Stimulated activated CD4-positive, alpha-beta T cell treated with anti-CD3 and anti-CD28 coated beads, TNF-alpha, amount 100 ng/mL, for 1 hour (primary cell): ENCODE measurements around the gene GNG4.
A peak's percentile ranks its signal among the peaks of the same experiment; 100 is the strongest.
"Not testable (repeated sequence)": the region's sequence is repeated elsewhere in the genome, so short reads cannot be mapped to it uniquely, and the experiment has no call there.

Experiments
- DNase-seq, 3 donors: peaks; one replicate each; pipeline ENCODE4 v3.0.0-alpha.2; 2020; ENCODE audit warnings: low read depth in 3 of 3, low spot score in 1 of 3

Gene GNG4

DNA sequence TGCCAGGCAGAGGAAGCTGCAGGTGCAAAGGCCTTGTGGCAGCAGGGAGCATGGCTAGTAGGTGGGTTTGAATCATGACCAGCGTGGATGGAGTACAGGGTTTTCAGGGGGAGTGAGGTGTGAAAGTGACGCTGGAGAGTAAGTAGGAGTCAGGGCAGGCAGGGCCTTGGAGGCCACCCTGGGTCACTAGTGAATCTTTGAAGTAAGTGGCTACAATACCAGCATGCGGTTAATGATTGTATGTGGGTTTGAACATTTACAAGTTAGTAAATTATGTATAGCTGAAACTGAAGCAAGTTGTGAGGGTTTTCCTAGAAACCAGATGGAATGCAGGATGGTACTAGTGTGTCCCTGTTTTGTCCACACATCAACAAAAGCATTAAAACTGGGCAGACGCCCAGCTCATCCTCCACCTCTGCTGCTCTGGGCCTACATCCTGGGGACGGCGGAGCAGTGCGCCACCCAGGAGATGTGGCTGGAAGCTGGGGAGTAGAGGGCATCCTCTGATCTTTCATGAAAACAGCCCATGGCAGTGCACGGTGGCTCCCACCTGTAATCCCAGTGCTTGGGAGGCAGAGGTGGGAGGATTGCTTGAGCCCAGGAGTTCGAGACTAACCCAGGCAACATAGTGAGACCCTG, 104.2 kb downstream of the GNG4 start:
- no peak for DNase-seq

DNA sequence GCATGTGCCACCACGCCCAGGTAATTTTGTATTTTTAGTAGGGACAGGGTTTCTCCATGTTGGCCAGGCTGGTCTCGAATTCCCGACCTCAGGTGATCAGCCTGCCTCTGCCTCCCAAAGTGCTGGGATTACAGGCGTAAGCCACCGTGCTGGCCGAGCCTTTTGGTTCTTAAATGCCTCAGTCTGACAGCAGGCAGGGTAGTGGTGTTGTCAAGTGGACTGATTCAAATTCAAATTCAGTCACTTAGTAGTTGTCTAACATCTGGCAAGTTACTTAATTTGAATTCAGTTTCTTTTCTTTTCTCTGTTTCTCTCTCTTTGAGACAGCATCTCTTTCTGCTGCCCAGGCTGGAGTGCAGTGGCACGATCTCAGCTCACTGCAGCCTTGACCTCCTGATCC, 106.7 kb downstream of the GNG4 start:
- not testable (repeated sequence) for DNase-seq

- no peak for DNase-seq
These were observed 116.0 kb downstream of the GNG4 start for GRCh38 chr1:235533476-235534168.

DNA sequence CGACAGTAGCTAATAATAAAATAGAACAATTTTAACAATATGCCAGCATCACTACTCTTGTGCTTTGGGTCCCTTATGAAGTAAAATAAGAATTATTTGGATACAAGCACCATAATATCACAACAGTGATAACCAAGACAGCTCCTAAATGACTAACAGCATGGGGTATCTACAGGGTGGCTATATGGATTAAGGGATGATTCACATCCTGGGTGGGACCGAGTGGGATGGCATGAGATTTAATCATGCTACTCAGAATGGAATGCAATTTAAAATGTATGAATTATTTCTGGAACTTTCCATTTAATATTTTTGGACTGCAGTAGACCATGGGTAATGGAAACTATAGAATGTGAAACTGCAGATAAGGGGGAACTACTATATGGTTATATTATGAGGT, 117.2 kb downstream of the GNG4 start:
- no peak for DNase-seq

DNA sequence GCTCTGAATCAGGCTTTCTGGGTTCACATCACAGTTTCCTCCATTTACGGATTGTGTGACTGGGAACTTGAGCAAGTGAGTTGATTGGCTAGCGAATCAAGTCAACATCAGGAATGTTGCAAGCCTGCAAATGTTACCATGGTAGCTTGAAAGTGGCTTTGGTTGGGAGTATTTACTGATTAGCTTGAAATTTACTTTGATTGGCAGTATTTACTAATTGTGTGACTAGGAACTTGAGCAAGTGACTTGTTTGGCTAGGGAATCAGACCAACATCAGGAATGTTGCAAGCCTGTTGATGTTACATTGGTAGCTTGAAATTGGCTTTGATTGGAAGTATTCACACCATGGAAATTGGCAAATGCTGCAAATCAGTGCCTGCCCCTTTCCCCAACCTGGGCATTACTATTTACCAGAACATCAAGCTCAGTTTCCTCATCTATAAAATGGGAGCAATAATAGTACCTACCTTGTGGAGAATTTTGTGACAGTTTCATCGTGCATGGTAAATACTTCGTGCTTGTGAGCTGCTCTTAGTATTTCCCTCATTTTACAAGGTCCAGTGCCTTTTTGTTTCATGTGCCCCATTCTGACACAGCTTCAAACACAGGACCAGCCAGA, 122.3 kb downstream of the GNG4 start:
- no peak for DNase-seq

DNA sequence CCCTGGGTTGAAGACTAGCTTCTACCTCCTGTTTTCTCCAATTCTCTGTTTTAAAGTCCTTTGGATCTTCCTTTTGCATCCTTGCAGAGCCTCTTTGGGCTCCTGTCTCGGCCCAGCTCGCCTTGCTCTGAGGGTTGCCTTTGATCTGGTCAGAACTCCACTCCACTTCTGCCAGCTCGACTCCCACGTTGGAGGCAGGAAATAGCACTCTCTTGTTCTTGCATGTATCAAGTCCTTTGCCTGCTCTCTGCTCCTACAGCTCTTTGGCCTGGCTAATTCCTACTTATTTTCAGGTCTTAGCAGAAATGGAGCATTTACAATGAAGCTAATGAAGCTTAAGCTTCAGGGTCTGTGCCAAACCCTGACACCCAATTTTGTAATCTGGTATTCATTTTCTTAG, 124.3 kb downstream of the GNG4 start:
- DNase-seq = no peak

DNA sequence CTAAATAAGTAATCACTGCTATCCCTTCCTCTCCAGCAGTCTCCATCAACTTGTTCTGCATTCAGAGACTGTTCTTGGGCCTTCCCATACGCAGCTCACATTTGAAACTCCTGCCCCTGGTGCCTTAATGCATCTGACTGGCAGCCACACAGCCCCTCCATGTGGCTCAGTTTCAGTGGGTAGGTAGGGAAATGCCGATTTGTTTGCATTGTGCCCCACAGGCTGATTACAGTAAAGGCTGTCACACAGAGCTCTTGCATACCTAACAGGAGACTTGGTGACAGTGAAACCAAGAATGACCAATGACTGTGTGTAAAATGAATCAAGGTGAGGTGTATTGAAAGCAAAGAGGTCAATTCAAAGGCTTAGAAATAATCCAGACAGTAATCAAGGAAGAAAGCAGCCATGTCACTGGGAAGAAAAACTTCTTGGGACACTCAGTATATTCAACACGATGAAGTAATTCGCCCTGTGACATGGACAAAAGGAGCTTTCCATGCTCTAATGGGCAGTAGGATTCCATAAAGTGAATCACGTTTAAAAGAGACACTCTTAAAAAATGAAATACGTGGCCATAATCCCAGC, 132.6 kb downstream of the GNG4 start:
- DNase-seq = no peak

- no peak for DNase-seq
These were observed 133.6 kb downstream of the GNG4 start for GRCh38 chr1:235515844-235516512.

DNA sequence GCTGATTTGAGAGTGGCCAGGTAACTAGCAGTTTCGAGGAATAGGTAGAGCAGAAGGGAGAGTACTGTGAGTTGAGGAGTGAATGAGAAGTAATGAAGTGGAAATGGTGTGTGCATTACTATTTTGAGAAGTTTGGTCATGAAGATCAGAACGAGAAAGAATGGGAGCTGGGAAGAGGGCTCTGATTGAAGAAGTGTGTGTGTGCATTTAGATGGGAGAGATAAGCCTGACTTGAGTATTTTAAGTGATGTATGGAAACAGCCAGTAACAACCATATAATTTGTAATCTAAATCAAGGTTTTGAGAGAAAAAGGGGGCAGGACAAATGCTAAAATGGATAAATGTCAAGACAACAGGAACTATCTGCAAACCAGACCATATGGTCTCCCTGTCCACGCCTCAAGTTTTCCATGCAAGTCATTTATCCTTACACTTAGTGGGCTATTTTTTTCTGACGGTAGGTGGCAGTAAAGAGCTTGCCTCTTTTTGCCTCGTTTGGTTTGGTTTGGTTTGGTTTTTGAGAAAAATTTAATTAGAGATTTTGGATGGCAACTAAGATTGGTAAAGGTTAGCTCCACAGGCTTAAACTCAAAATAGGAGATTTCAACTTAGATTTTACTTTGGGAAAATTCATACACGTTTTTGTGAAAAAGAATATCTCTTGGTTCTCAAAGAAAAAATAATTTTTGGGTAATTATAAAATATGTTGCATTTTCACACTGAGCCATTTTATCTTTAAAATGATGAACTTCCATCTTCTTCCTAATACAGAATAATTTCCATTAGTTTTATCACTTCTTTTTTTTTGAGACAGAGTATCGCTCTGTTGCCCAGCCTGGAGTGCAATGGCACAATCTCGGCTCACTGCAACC, 135.9 kb downstream of the GNG4 start:
- peak in 1 of 3 donors; percentile 9 for DNase-seq

- no peak for DNase-seq
These were observed 137.9 kb downstream of the GNG4 start for GRCh38 chr1:235511470-235512240.

DNA sequence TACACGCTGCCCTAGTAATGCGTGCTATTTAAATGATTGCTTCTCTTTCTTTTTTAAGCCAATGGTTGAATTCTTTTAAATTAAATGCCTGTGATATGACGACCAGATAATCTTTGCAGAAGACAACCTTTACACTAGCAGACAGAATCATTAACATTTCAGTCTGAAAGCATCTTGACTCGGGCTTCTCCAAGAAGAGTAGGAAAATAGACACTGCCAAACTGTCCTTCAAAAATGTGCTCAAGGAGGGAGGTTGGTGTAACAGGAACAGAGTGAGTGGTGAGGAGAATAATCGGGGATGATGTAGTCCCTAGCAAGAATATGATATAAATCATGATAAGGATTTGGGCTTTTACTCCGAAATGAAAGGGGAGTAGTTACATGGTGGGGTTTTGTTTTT, 138.8 kb downstream of the GNG4 start:
- DNase-seq = no peak

DNA sequence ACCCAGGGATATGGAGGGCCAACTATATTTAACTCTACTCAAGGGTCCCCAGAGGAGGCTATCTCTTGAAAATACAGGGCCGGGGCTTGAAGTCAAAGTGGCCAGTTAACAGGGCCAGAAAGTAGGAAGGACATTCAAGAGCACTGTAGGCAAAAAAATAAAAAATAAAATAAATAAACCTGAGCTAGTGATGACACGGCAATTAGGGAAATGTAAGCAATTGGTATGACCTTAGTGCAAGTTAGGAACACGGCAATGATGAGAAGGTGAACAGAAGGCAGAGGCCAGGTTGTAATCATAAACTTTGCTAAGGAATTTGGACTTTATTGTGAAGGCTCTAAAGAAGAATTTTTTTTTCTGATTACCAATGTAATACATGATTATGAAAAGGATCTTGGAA, 142.0 kb downstream of the GNG4 start:
- no peak for DNase-seq

- DNase-seq = peak; percentile 95 to 97 (median 97)
These were observed 144.9 kb downstream of the GNG4 start for GRCh38 chr1:235504494-235505222.

- no peak for DNase-seq
These were observed 145.5 kb downstream of the GNG4 start, which contains the start of gene B3GALNT2 for GRCh38 chr1:235504122-235504493. B3GALNT2 (minus strand) TSS chr1:235504452; CDS start chr1:235504252, 200 bp downstream.

- DNase-seq = peak in 1 of 3 donors; percentile 4
These were observed 146.0 kb downstream of the GNG4 start for GRCh38 chr1:235503403-235504121.

GRCh38 chr1:235502601-235503402, 146.8 kb downstream of the GNG4 start:
- no peak for DNase-seq

GRCh38 chr1:235500971-235501540, 148.5 kb downstream of the GNG4 start:
- no peak for DNase-seq
